ENCODE data around the gene MEX3A.
A peak's percentile ranks its signal among the peaks of the same experiment; 100 is the strongest.
"Not testable (repeated sequence)": the region's sequence is repeated elsewhere in the genome, so short reads cannot be mapped to it uniquely, and the experiment has no call there.

Gene MEX3A, protein sequence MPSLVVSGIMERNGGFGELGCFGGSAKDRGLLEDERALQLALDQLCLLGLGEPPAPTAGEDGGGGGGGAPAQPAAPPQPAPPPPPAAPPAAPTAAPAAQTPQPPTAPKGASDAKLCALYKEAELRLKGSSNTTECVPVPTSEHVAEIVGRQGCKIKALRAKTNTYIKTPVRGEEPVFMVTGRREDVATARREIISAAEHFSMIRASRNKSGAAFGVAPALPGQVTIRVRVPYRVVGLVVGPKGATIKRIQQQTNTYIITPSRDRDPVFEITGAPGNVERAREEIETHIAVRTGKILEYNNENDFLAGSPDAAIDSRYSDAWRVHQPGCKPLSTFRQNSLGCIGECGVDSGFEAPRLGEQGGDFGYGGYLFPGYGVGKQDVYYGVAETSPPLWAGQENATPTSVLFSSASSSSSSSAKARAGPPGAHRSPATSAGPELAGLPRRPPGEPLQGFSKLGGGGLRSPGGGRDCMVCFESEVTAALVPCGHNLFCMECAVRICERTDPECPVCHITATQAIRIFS

DNA sequence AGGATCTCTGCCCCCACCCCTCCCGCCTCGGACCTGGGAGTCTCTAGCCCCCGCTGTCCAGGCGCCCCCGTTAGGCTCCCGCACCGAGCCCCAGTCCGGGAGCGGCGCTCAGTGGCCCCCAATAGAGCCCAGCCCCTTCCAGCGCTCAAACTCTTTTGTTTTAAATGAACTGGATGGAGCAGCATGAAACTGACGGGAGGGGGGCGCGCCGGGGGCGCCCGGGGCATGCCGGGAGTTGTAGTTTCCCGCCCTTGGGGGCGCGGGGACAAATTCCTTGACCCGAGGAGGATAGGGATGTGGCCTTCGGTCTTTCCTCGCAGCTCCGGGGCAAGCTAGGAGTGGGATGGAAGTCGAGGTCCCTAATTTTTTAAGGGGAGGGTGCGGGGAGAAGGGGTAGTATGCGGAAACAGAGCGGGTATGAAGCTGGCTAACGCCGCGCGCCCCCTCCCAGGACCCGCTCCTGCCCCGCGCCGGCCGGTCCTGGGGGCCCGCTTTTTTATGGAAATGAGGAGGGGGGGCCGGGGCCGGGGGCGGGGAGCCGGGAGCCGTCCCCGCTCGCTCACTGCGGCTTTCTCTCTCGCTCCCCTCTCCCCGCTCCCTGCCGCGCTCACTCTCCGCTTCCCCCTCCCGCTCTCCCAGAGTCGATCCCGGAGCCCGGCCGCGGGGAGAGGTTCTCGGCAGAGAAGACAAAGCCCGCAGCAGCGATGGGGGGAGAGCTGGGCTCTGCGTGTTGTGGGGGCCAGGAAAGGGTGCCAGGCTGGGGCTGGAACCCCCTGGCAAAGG lies at the start of gene MEX3A:
Gene MEX3A, minus strand, starts transcription at position 157 of the 783 bp plus-strand sequence. CDS start 467 bp downstream, outside the sequence.
- peak; percentile 25 to 32 for DNase-seq (ENCODE audit: low read depth in 1 of 2, low spot score in 1 of 2)

DNA sequence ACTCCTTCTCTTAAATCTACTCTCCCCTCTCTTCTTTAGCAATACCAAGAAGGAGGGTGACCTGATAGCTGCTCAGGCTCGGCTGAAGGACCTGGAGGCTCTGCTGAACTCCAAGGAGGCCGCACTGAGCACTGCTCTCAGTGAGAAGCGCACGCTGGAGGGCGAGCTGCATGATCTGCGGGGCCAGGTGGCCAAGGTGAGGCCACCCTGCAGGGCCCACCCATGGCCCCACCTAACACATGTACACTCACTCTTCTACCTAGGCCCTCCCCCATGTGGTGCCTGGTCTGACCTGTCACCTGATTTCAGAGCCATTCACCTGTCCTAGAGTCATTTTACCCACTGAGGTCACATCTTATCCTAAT lies 48.3 kb upstream of the MEX3A start:
- DNase-seq (ENCODE audit: low read depth in 1 of 2, low spot score in 1 of 2): no peak

DNA sequence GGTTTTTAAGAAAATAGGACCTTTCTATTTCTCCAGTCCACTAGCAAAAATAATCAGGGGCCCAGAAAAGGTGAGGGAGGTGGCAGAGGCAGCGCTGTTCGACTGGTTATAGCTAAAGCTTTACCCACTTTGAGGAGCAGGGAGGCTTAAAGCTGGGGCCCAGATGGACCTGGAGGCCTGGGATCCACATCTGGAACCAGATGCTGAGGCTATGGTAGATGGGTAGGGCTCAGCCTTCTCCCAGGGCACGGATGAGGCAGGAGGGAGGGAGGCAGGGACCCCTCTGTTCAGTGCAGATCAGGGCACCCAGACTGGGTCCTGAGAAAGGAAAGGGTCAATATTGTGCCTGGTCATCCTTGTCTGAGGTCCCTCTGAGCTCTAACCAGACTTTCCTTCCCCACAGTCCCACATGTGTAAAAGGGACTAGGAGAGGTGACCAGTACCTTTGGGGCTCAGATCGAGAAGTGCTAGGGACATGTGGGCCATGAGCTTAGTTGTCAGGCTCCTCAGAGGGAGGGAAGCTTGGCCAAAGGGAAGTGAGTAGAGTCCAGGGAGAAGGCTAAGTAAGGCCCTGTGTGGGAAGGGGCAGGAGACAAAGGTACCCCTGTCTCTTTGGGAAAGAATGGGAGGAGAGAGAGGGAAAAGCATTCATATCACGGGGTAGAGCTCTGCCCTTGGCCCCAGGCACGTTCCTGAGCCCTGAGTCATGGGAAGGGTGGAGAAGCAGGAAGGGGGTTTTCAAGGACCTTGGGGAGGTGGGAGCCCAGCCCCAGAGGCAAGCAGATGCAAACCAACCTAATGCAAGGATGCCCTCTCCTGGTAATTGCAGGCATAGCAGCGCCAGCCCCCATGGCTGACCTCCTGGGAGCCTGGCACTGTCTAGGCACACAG lies 47.7 kb upstream of the MEX3A start:
- DNase-seq (ENCODE audit: low read depth in 1 of 2, low spot score in 1 of 2): peak; percentile 72 to 76

DNA sequence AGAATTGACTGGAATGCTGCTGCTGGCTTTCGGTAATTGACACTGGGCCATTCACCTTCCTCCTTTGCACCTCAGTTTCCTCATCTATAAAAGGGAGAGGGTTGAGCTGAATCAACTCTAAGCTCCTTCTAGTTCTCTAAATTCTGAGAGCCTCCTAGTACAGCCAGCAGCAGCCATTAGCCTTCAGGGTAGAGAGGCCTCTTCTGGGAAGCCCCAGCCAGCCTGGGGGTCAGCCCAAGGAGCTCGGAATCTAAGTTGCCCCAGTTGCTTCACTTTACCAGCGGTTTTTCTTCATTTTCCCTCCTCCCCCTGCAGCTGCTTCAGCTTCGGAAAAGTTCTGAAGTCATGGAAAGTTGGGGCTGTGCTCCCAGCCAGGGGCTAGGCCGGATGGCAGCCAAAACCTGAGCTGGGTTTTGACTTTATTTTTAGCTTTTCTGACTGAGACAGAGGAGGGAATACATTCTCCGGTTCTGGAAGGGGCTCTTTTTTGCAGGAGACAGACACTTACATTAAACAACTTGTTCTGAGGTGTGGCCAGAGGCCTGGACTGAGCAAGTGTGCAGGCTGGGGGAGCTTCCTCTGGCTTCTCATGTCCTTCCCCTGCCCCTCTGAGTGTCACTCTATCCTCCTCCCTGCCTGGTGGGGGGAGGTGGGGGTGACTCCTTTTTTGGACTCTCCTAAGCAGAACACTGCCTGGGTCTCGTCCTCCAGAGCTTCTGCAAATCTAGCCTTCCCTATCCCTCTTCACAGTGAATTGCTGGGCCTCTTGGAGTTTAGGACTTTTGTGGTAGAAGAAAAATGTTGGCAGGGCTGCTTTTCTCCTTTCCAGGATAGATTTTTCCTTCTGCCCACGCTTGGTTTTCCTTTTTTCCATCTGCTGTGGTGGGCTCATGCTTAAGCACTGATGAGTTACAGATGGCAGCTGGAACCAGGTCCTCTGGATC lies 46.7 kb upstream of the MEX3A start:
- DNase-seq (ENCODE audit: low read depth in 1 of 2, low spot score in 1 of 2): no peak

DNA sequence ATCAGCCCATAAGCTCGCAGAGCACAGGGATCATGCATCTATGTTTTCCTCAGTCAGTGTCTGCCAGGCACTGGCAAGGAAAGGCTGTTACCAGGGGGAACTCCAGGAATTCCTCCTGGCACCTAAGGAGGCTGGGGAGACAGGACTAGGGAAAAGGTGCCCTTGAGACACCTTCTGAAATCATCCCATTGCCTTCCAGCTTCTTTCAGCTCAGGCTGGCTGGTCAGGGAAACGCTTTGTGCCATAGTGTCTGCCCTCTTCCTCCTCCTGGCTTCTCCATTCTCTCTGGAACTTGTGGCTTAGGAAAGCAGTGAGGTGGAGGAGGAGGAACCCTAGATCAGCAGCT lies 46.0 kb upstream of the MEX3A start:
- no peak for DNase-seq (ENCODE audit: low read depth in 1 of 2, low spot score in 1 of 2)

DNA sequence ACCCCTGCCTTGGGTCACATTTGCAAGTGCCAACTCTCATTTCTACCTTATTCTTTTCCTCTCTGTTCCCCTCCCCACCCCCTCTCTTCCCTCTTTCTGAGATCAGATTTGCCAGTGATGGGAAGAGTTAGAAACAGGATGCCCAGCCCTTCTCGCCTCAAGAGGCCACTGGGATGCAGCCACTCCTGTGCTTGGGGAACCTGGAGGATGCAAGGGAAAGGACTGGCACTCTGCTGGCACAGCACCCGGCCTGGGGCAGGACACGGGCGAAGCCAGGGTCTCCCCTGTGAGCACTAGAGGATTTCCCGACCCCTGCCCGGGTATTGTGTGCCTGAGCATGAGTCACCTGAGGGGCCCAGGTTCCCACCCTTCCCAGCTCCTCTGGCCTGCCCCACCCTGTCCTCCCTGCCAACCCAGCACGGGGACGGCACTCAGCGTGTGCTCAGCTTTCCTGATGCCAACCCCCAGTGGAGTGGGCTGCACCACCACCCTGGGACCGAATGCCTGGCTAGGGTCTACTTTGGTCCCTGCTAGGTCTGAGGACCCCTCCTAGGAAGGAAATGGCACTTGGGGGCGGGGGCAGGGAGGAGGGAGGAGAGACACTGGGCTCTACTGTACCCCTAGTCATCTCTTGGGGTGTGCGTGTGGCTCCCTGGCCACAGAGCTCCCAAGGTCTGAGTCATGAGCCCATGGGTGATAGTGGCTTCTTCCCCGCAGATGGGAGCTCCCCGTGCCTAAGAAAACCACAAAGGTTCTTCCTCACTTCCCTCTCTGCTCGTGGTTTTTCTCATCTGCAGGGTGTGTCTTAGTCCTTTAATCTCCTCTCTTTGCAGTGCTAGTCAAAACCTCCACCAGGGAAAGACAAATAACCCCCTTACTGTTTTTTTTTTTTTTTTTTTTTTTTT lies 44.6 kb upstream of the MEX3A start:
- peak; percentile 44 to 84 for DNase-seq (ENCODE audit: low read depth in 1 of 2, low spot score in 1 of 2)

DNA sequence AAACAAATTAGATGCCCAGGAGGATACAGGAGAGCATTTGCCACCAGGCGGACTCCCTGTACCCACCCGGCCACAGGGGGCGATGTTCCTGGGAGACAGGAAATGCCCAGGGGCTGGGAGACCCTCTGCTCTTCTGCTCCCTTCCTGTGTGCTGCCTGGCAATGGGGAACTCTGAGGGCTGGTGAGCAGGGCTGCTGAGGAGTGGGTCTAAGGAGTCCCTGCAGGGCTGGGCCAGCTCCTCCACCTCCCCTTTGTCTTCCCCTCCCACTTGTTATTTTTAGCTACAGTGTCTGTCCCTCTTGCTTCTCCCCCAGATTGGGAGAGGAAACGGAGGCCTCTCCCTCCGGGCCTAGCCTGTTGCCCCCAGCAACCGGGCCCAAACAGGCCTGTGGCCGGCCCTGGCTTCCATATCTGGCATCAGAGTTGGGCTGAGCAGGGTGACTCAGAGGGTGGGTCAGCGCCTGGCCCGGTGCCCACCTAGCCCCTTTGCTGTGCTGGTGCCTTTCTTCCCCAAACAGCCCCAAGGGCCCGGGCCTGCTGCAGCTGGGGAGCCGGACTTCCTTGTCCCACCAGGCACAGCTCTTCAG lies 43.9 kb upstream of the MEX3A start:
- no peak for DNase-seq (ENCODE audit: low read depth in 1 of 2, low spot score in 1 of 2)

DNA sequence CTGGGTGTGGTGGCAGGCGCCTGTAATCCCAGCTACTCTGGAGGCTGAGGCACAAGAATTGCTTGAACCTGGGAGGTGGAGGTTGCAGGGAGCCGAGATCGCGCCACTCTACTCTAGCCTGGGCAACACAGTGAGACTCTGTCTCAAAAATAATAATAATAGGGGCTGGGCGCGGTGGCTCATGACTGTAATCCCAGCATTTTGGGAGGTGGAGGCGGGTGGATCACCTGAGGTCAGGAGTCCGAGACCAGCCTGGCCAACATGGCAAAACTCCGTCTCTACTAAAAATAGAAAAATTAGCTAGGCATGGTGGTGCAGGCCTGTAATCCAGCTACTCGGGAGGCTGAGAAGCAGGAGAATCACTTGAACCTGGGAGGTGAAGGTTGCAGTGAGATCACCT lies 43.3 kb upstream of the MEX3A start:
- not testable (repeated sequence) for DNase-seq (ENCODE audit: low read depth in 1 of 2, low spot score in 1 of 2)

DNA sequence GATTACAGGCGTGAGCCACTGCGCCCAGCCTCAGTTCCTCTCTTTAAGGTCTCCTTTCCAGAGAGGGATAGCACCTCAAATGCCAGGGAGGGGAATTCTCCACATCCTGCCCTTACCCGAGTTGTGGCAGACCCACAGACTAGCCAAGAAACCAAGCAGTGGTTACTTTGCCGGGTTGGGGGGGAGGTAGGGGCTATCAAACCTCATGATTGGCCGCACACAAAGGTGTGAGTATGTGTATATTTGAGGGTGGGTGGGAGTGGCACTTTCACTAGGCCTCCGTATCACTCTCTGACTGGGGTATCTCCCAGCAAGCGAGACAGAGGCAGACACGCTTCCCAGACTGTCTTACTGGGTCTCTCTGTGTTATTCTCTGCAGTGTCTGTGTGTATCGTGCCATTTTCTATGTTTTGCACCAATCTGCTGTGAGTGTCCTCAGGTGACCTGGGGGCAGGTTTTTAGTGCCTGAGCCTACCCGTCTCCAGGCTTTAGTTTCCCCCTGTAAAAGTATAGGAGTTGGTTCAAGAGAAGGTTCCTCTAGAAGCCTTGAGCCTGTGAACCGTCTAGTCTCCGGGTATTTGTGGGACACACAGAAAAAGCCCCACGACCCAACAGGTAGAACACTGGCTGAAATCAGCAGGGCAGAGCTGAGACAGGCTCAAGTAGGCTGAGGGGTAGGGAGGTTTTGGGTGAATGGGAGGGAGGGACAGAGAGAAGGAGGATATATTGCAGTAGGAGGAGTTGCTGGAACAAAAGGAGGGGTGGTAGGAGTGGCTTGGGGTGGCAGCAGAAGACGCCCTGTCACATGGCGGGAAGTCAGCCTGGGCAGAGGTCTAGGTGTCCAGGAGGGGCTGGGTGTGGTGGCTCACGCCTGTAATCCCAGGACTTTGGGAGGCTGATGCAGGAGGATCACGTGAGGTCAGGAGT lies 42.6 kb upstream of the MEX3A start:
- DNase-seq (ENCODE audit: low read depth in 1 of 2, low spot score in 1 of 2): no peak

DNA sequence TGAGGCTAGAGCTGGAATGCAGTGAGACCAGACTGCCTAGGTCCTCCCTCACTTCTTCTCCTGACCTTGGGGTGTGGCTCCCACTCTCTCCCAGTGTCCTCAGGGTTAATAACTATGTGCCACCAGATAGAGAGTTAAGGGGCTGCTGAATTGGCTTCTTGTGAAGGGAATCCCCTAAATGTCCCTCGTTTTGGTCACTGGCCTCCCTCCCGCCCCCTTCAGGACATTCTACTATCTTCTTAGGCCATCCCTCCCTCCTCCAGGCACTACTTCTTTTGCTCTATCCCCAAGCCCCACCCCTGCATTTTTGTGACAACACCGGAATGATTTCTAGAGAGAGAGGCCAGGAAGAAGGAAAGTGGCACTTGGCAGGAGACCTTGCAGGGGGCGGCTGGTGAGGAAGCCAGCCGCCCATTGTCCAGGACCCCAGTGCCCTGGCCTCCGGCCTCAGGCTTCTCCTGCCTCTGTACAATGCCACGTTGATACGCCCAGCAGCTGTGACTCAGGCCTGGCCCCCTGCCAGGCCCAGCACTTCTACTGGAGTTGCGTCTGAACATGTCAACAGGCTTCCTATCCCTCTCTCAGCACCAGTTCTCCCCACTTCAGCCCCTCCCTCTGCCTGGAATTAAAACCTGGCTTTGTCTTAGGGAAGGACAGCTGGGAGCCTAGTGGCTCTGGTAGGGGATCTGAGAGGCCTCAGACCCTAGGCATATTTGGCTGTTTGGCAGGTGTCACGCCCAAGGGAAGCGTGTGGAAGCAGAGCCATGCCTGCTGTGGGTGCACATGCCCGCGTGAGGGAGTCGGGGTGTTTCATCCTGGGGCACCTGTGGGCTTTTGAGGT lies 41.3 kb upstream of the MEX3A start:
- DNase-seq (ENCODE audit: low read depth in 1 of 2, low spot score in 1 of 2): no peak

DNA sequence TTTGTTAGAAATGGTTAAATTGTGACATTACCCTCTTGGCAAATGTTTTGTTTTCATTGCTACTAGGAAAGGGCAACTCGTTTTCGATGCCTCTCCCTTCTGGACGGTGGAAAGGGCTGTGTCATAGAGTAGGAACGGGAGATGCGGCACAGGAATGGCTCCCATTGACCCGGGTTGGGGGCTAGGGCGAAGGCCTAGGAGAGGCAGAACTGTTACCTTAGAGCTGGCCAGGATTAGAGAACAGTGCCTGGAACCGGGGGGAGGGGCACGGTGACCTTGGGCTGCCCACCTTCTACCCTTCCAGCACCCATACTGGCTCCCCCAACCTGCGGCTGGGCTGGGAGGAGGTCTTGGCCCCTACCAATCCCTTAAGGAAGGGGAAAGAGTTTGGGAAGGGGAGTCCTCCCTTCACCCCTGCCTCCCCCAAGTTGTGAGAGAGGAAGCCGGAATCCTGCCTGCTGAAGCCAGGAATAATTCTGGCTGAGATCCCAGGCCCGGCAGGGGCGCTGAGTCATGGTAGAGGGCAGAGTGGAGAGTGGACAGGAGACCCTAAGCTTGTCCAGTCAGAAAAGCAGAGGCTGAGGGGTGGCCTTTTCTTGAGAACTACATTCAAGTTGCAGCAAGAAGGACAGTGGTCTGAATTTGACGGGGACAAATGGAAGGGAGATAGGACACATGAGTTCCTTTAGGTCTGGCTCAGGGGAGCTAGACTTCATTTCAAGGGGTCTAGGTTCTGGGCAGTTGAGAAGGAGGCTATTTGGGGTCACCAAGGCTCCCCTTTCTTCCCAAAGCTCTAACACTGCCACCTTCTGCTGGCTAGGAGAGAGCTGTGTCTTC lies 40.5 kb upstream of the MEX3A start:
- DNase-seq (ENCODE audit: low read depth in 1 of 2, low spot score in 1 of 2): no peak

DNA sequence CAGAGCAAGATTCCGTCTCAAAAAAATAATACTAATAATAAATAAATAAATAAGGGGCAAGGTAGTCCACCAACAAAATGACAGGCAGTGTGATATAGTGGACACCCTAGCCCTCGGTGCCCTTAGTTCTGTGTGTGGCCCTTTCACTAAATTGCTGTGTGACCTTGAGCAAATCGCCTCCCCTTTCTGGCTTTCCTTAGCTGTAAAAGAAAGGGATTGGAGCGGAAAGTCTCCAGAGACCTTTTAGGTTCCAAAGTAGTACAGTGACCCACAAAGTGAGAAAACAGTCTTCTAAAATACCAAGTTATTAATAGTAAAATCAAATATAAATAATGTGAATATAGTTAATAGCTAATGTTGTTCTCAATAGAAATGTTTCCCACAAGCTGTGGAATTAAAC lies 39.8 kb upstream of the MEX3A start:
- no peak for DNase-seq (ENCODE audit: low read depth in 1 of 2, low spot score in 1 of 2)

DNA sequence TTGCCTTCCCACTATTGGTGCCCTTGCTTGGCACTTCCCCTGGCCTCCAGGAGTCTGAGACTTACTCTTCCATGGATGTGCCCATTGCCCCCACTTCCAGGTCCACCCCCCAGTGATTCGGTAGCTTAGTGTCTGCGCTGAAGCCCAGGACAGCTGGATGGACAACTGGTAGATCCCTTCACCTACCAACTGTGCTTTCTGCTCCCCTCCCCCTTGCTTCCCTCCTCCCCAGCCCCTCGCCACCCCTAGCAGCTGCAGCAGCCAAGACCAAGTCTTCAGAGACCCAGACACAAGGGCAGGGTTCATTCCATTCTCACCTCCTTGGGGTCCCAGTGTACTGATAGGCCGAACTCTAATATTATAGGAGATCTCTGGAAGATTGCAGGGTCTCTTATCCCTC lies 39.2 kb upstream of the MEX3A start:
- no peak for DNase-seq (ENCODE audit: low read depth in 1 of 2, low spot score in 1 of 2)

DNA sequence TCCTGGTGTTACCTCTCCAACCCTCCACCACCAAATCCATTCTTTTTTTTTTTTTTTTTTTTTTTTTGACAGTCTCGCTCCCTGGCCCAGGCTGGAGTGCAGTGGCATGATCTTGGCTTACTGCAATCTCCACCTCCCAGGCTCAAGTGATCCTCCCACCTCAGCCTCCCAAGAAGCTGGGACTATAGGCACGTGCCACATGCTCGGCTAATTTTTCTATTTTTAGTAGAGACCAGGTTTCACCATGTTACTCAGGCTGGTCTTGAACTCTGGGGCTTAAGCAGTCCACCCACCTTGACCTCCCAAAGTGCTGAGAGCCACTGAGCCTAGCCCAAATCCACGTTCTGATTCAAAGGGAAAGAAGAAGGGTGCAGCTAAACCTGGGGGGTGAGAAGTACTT lies 38.7 kb upstream of the MEX3A start:
- DNase-seq (ENCODE audit: low read depth in 1 of 2, low spot score in 1 of 2): not testable (repeated sequence)

DNA sequence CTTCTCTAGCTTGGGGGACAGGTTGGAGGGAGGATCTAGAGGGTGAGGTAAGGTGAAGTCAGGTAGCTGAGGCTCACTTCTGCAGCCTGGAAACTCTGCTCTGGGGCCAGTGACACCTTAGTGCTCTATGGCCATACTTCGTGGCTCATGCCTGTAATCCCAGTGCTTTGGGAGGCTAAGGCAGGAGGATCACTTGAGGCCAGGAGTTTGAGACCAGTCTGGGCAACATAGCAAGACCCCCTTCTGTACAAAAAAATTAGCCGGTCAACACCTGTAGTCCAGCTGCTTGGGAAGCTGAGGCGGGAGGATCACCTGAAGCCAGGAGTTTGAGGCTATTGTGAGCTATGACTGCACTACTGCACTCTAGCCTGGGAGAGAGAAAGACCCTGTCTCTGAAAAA lies 38.1 kb upstream of the MEX3A start:
- no peak for DNase-seq (ENCODE audit: low read depth in 1 of 2, low spot score in 1 of 2)
